H7 (cell line): ENCODE measurements around the gene TNRC6B. TPM values are rescaled to one million over a fixed set of nuclear protein-coding genes. Genes with fewer than 3 reads are reported as not detected.

Experiments
- DNase-seq: peaks from one replicate; pipeline ENCODE4 v3.0.0; 2012
- H3K27me3 ChIP-seq: 2 replicates; pipeline ENCODE4 v1.6.0; 2011; ENCODE audit warnings: mild to moderate bottlenecking, low read length; ENCODE audit not compliant: control insufficient read depth, insufficient read depth
- H3K36me3 ChIP-seq: replicated peaks from 2 replicates; pipeline ENCODE4 v1.5.1; 2011; ENCODE audit warnings: low read length; ENCODE audit not compliant: control insufficient read depth, insufficient read depth
- H3K4me3 ChIP-seq: 2 replicates; pipeline ENCODE4 v1.5.1; 2011; ENCODE audit warnings: low read depth, mild to moderate bottlenecking, control low read depth, low read length, moderate library complexity; ENCODE audit not compliant: insufficient read depth
- total RNA-seq: library from RNA; depleted of rRNA; stranded (reverse); fragments of >200 nt; shearing (Covaris generic); gene quantifications from 2 replicates; pipeline ENCODE4 v1.2.3, GENCODE V29; 2014

The TNRC6B gene
- total RNA-seq, 1 experiment from 2014 or later = 13.0 TPM

GRCh38 chr22:40320687-40321086 is 143.0 kb downstream of the TNRC6B start:
- peaks cover 23% of the 10 kb centered on the region for H3K36me3 ChIP-seq
- H3K27me3 ChIP-seq = no peaks in the 10 kb centered on the region
- no peak for DNase-seq
- no peak overlapping the region for H3K4me3 ChIP-seq

GRCh38 chr22:40322021-40322420 is 144.3 kb downstream of the TNRC6B start:
- Histone ChIP-seq H3K36me3 (peaks cover 21% of the 10 kb centered on the region), H3K4me3 (no peak overlapping the region), H3K27me3 (no peaks in the 10 kb centered on the region)
- no peak for DNase-seq

DNA sequence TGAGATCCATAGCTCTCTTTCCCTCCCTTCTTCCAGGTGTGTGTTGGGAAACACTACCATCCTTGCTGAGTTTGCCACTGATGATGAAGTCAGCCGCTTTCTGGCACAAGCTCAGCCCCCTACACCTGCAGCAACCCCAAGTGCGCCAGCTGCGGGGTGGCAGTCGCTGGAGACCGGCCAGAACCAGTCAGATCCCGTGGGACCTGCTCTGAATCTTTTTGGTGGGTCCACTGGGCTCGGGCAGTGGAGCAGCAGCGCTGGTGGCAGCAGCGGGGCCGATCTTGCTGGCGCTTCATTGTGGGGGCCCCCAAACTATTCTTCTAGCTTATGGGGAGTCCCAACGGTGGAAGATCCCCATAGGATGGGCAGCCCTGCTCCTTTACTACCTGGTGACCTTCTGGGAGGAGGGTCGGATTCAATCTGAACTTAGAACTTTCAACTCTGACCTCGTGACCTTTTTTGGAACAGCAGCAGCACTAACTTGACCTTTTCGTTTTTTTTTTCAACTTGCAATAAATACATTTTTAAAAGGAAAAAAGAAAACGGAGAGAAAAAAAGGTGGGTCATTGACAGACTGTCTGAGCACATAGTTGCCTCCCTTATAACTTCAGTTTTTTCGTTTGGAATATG is 145.2 kb downstream of the TNRC6B start:
- H3K36me3 ChIP-seq = peaks cover 17% of the 10 kb centered on the region
- no peak for DNase-seq
- H3K27me3 ChIP-seq = no peaks in the 10 kb centered on the region
- no peak overlapping the region for H3K4me3 ChIP-seq

GRCh38 chr22:40323681-40324171 is 146.0 kb downstream of the TNRC6B start:
- peaks cover 17% of the 10 kb centered on the region for H3K36me3 ChIP-seq
- DNase-seq = no peak
- H3K27me3 ChIP-seq = no peaks in the 10 kb centered on the region
- H3K4me3 ChIP-seq = no peak overlapping the region

DNA sequence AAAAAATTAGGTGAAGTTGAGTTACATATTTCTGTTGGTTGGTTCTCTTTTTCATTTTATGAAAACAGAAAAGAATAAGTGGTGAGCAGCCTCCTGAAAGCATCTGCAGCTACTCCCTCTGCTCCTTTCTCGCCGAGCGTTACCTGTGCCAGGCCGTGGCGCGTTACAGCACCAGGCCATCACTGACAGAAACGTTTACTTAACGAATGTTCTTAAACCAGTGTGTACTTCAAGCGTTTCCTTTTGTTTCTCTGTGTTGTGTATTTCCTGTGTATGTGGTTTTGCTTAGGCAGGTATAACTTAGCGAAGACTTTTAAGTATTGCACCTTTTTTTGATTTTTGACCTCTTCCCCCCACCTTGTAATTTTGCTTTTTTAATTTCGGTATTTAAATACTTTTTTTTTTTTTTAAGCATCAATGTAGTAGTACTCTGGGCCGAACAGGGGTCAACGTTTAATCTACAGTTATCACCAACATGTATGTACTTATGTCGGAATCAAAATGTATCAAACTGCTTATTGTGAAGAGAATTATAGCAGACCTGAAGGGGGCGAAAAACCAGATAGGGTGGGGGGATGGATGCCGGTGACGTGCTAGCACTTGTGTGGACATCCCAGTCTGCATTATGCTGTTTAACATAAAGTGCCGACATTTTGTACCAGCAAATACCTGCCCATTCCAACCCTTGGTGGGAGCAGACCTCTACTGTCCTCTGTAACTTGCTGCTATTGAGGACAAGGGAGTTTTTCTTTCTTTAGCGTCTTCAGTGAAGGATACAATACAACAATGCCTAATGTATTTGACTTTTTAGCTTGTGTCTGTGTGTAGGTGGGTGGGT is 147.0 kb downstream of the TNRC6B start:
- H3K36me3 ChIP-seq = peaks cover 17% of the 10 kb centered on the region
- H3K27me3 ChIP-seq = no peaks in the 10 kb centered on the region
- no peak for DNase-seq
- no peak overlapping the region for H3K4me3 ChIP-seq

GRCh38 chr22:40325315-40325714 is 147.6 kb downstream of the TNRC6B start:
- peaks cover 17% of the 10 kb centered on the region for H3K36me3 ChIP-seq
- H3K27me3 ChIP-seq = no peaks in the 10 kb centered on the region
- H3K4me3 ChIP-seq = no peak overlapping the region
- peak; percentile 32 for DNase-seq

DNA sequence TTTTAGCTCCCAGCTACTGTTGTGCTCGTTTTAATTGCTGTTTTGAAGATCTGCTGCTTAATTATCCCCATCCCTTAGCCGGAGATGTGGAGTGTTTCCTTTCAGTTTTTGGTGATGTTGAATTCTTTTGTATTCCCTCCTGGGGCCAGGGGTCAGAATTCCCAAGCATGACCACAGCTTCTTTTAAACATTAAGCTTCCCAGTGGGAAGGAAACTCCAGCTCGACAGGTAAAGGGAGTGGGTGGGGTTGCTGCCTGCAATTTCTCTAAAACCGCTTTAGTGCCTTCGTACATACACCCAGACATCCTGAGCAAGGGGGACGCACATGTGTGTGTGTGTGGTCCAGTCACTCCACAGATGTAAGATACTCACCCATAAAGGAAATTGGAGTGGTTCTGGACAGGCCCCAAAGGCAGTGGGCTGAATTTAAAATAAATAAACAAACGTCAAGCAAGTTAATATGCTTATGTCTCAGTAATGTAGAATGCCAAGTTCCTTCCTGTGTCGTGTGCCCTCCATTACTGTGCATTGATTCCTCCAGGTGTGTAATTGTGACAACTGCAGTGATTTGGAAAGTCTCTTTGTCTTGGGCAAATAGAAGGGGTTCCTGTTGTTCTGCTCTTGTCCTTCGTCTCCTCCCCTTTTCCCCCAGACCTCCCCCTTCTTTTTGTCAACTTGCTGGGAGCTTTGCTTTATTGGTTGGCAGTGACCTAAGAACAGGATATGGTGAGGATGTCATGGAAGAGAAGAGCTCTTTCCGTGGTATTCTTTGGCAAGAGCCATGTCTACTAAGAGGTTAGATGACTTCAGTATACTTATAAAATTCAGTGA is 149.4 kb downstream of the TNRC6B start:
- no peaks in the 10 kb centered on the region for H3K27me3 ChIP-seq
- no peak overlapping the region for H3K4me3 ChIP-seq
- H3K36me3 ChIP-seq = peaks cover 8% of the 10 kb centered on the region
- DNase-seq = peak; percentile 63

DNA sequence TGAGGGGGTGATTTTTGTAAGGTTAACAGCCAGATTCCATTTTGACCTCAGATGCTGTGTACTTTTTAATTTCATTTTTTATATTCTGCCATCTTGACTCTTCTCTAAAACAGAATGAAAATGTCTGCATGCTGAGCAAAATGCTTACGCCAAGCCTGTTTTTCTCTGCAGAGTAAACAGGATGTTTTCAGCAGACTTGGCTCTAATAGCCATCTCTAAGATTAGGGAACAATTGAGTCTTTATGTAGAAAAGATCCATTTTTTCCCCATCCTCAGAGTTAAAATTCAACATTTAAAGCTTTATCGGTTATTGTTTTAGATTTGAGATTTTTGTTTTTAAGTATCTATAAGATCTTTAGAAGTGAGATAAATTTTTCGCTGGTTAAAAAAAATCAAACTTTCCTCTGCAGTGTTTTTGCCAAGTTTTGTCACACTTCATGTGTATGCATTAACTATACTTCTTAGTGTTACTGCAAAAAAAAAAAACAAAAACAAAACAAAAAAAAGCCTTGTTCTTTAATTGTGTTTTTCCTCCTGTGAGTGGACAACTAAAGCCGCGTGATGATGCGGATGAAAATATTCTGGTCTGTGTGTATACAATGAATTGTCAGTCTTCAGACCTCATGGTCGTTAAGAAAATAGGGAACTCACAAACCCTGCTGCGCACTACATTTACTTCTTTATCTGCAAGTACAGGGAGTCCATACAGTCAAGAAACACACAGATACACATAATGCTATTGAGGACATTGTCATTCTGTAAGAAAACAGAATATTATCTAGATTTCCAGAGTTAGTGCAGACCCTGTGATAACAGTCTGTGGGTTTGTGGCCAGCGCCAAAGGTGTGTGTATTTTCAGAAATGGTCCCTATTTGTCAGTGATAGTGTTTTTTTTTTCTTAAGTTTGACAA is 151.1 kb downstream of the TNRC6B start:
- Histone ChIP-seq H3K36me3 (peaks cover 3% of the 10 kb centered on the region; the same call in 1 of the 2 replicates), H3K4me3 (no peak overlapping the region), H3K27me3 (no peaks in the 10 kb centered on the region)
- no peak for DNase-seq

- Histone ChIP-seq H3K4me3 (no peak overlapping the region), H3K27me3 (no peaks in the 10 kb centered on the region), H3K36me3 (peaks cover 3% of the 10 kb centered on the region; the same call in 1 of the 2 replicates)
- DNase-seq = no peak
Measured at GRCh38 chr22:40329466-40329865, 151.7 kb downstream of the TNRC6B start.

DNA sequence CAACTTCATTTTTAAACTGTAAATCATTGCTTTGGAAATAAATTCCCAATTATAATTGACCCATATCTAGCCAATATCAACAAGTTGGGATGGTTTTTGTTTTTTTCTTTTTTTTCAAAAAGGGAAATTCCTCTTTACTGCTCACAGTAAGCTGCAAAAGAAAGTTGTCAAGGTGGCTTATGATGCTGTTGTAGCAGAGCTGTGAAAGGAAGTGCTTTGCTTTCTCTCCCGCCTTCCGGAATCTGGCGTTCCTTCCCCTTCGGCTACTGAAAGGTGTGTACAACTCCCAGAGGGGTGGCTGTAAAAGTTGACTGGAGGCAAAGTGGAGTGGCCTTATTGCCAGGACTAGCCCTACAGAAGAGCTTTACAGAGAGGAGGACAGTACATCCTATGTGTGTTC is 152.4 kb downstream of the TNRC6B start:
- H3K36me3 ChIP-seq = peaks cover 3% of the 10 kb centered on the region; the same call in 1 of the 2 replicates
- no peak overlapping the region for H3K4me3 ChIP-seq
- no peak for DNase-seq

GRCh38 chr22:40330615-40331014 is 152.9 kb downstream of the TNRC6B start:
- no peak overlapping the region for H3K4me3 ChIP-seq
- H3K27me3 ChIP-seq = no peaks in the 10 kb centered on the region
- no peaks in the 10 kb centered on the region; the same call in 1 of the 2 replicates for H3K36me3 ChIP-seq
- no peak for DNase-seq

More for the DNA sequence above, 152.4 kb downstream of the TNRC6B start:
- H3K27me3 ChIP-seq = no peaks in the 10 kb centered on the region

DNA sequence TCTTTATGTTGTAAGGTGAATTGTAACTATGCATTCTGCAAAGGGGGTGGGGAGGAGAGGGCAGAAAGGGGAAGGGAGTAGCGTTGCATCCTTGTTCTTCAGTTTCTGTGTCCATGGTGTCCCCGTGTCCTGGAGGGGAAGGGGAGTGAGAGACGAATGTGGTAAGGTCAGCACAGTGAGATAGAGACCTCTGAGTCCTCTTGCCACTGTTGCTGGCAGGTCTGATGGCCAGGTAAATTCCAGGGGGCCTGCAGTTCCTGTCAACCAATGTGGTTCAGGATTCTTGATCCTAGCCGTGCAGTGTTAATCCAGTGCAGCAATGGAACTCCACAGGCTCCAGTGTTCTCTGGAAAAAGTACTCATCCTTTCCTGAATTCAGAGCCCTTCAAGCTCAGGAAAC is 154.0 kb downstream of the TNRC6B start:
- no peaks in the 10 kb centered on the region; the same call in none of the 2 replicates for H3K36me3 ChIP-seq
- H3K4me3 ChIP-seq = no peak overlapping the region
- DNase-seq = peak; percentile 39
- no peaks in the 10 kb centered on the region for H3K27me3 ChIP-seq

DNA sequence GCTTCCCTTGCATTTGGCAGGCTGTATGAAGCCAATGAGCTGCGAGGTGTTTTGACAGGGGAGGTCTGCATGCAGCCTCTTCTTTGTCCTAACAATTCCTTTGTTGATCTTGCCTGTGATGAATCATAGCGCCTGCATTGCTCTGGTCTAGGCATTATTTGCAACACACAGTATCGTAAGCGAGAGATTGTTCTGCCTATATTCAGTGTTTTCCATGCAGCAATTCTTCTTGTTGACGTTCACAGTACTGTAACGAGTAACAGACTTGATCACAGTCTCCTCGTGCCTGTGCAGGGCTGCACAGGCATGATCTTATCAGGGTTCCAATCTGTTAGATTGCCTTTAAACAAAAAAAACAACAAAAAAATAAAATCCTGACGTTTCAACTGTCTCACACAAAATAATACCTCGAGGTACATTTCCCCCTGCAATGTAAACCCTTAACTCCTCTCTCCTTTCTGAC is 154.6 kb downstream of the TNRC6B start:
- Histone ChIP-seq H3K27me3 (no peaks in the 10 kb centered on the region), H3K4me3 (no peak overlapping the region), H3K36me3 (no peaks in the 10 kb centered on the region; the same call in none of the 2 replicates)
- peak; percentile 40 for DNase-seq
